Endothelial cell of umbilical vein (primary cell): ENCODE data around the gene RINL. TPM values are rescaled to one million over a fixed set of nuclear protein-coding genes. Genes with fewer than 3 reads are reported as not detected.

Source experiments
- BruUV-seq: library from RNA; stranded (reverse); fragments of 400-500 nt; replicated peaks from 2 replicates; lab custom pipeline; 2021; lab: Mats Ljungman, UMichigan
- CTCF ChIA-PET: fragments of 300-600, 350-600 bp; sonication (Branson Sonifier 250); formaldehyde crosslinking; loops from one replicate; lab custom pipeline; 2021; ENCODE audit warnings: antibody characterized with exemption, inconsistent platforms; lab: Charles Lee
- POLR2A ChIA-PET: fragments of 300-600, 350-600 bp; sonication (Branson Sonifier 250); formaldehyde crosslinking; loops from one replicate; lab custom pipeline; 2021; ENCODE audit warnings: antibody characterized with exemption, inconsistent platforms; lab: Charles Lee
- DNase-seq: peaks from one replicate; pipeline ENCODE4 v3.0.0-alpha.2; 2011; ENCODE audit warnings: low read depth, low spot score
- FAIRE-seq: peaks from 2 replicates; lab custom pipeline; 2011; peaks lifted over from hg19 to GRCh38; lab: Jason Lieb, UNC
- H2AFZ ChIP-seq: 2 replicates; pipeline ENCODE4 v1.6.0; 2012; ENCODE audit warnings: low read depth, low read length, control low read depth, inconsistent platforms
- H3K27ac ChIP-seq: 2 replicates; pipeline ENCODE4 v1.5.1; 2011; ENCODE audit warnings: low read depth, mild to moderate bottlenecking, control low read depth, low read length, moderate library complexity; ENCODE audit not compliant: insufficient read depth
- H3K27me3 ChIP-seq, 2 experiments: 2 replicates each; pipeline versions ENCODE4 v1.6.0 to v1.6.1; 2011; ENCODE audit warnings: low read length in 2 of 2, mixed read lengths in 1 of 2; ENCODE audit not compliant: control insufficient read depth in 2 of 2, insufficient read depth in 2 of 2
- H3K36me3 ChIP-seq, 2 experiments: 2 replicates in 1 of 2; 3 replicates in 1 of 2; pipeline ENCODE4 v1.5.1; 2011; ENCODE audit warnings: low read length in 2 of 2, mild to moderate bottlenecking in 1 of 2, moderate library complexity in 1 of 2; ENCODE audit not compliant: control insufficient read depth in 2 of 2, insufficient read depth in 2 of 2; ENCODE audit errors: extremely low read depth in 1 of 2
- H3K4me1 ChIP-seq: 3 replicates; pipeline ENCODE4 v1.5.1; 2011; ENCODE audit warnings: mild to moderate bottlenecking, low read length; ENCODE audit not compliant: control insufficient read depth, insufficient read depth; ENCODE audit errors: extremely low read depth
- H3K4me2 ChIP-seq: 2 replicates; pipeline ENCODE4 v1.6.1; 2011; ENCODE audit warnings: low read length, control low read depth, mixed read lengths; ENCODE audit not compliant: insufficient read depth
- H3K4me3 ChIP-seq, 3 experiments: fragments of 200-600 bp in 1 of 3; sonication (generic), shearing (Covaris generic) in 1 of 3; replicated peaks in 1 of 3; 2 replicates each; pipeline ENCODE4 v1.5.1; 2011 to 2016; ENCODE audit warnings: control low read depth in 3 of 3, low read length in 3 of 3, mild to moderate bottlenecking in 2 of 3, inconsistent platforms in 1 of 3, low read depth in 1 of 3, moderate library complexity in 1 of 3; ENCODE audit not compliant: insufficient read depth in 1 of 3
- H3K79me2 ChIP-seq: 2 replicates; pipeline ENCODE4 v1.6.0; 2012; ENCODE audit warnings: low read length, inconsistent platforms; ENCODE audit not compliant: control insufficient read depth, insufficient read depth
- H3K9ac ChIP-seq: replicated peaks from 2 replicates; pipeline ENCODE3; 2011; ENCODE audit warnings: low read length, control low read depth; ENCODE audit not compliant: insufficient read depth; ENCODE audit errors: extremely low read depth
- H3K9me1 ChIP-seq: replicated peaks from 3 replicates; pipeline ENCODE4 v1.6.0; 2011; ENCODE audit warnings: mild to moderate bottlenecking, low read length; ENCODE audit not compliant: control insufficient read depth, insufficient read depth; ENCODE audit errors: extremely low read depth
- H3K9me3 ChIP-seq: replicated peaks from 2 replicates; pipeline ENCODE4 v1.5.1; 2012; ENCODE audit warnings: low read length, inconsistent platforms; ENCODE audit not compliant: control insufficient read depth, insufficient read depth
- H4K20me1 ChIP-seq: replicated peaks from 2 replicates; pipeline ENCODE3; 2011; ENCODE audit warnings: mild to moderate bottlenecking, low read length; ENCODE audit not compliant: control insufficient read depth, insufficient read depth; ENCODE audit errors: extremely low read depth
- CTCF ChIP-seq, 2 donors: IDR thresholded peaks; 1 replicate in 1 of 2; 2 replicates in 1 of 2; pipeline ENCODE4 v1.5.1; 2011; ENCODE audit warnings: low read length in 2 of 2, mild to moderate bottlenecking in 2 of 2, moderate library complexity in 2 of 2, control low read depth in 1 of 2, inconsistent platforms in 1 of 2, low read depth in 1 of 2; ENCODE audit not compliant: insufficient read depth in 1 of 2; ENCODE audit errors: extremely low read depth in 1 of 2
- FOS ChIP-seq: IDR thresholded peaks from 2 replicates; pipeline ENCODE4 v1.6.1; 2011; ENCODE audit warnings: mild to moderate bottlenecking, low read length, moderate library complexity, borderline replicate concordance; ENCODE audit not compliant: insufficient read depth
- GATA2 ChIP-seq: IDR thresholded peaks from 2 replicates; pipeline ENCODE4 v1.7.0; 2011; ENCODE audit warnings: low read depth, mild to moderate bottlenecking, moderate library complexity, mixed read lengths, low read length; ENCODE audit not compliant: insufficient read length, insufficient read depth
- JUN ChIP-seq: IDR thresholded peaks from 2 replicates; pipeline ENCODE4 v1.6.1; 2011; ENCODE audit warnings: borderline replicate concordance, low read depth; ENCODE audit not compliant: insufficient read length, insufficient read depth
- MYC ChIP-seq: IDR thresholded peaks from one replicate; pipeline ENCODE4 v1.6.1; 2011; ENCODE audit warnings: mild to moderate bottlenecking, low read depth, low read length
- dilution Hi-C: fragments of 300-500 bp; cut with MboI; formaldehyde crosslinking; loops from one replicate; pipeline ENCODE4 v1.15.0; 2019; ENCODE audit warnings: low sequenced_read_pairs; ENCODE audit not compliant: extremely low pct_ligation_motif_present
- intact Hi-C: fragments of 100-400 bp; cut with micrococcal nuclease; formaldehyde crosslinking; loops from one replicate; pipeline ENCODE4 v1.10.0; 2022
- polyA plus RNA-seq, 4 experiments: library from polyadenylated mRNA; depleted of rRNA in 3 of 4; stranded (reverse) in 3 of 4; unstranded in 1 of 4; fragments of >200 nt; gene quantifications; 2 replicates each; pipeline versions ENCODE4 v1.2.1 to v1.2.3, GENCODE V29; 2011 to 2012; ENCODE audit warnings: missing spikeins in 1 of 4
- total RNA-seq: library from RNA; stranded (reverse); gene quantifications from 2 replicates; pipeline ENCODE4 v1.2.3, GENCODE V29; 2021

RINL gene
- total and polyA plus RNA-seq, 2 donors (not counting 3 experiments of a cell fraction or from before 2014, with no cell fraction given), result 5.3 to 10.1 TPM

GRCh38 chr19:38868551-38868950 lies 9.5 kb downstream of the RINL start:
- H3K79me2 ChIP-seq, result no peaks in the 10 kb centered on the region
- no peaks in the 10 kb centered on the region for H3K27me3 ChIP-seq
- no peak for DNase-seq
- H3K9ac ChIP-seq, result no peak overlapping the region
- intact Hi-C loops (no loop called here), dilution Hi-C loops (no loop called here)
- no peaks in the 10 kb centered on the region for H3K9me3 ChIP-seq
- no peak overlapping the region for H3K4me3 ChIP-seq
- no peak overlapping the region for H3K27ac ChIP-seq
- H3K4me2 ChIP-seq, result no peak overlapping the region
- no TSS peak for BruUV-seq
- H4K20me1 ChIP-seq, result no peaks in the 10 kb centered on the region
- ChIA-PET CTCF (interaction anchor here (0.6 to 3.8 kb wide), 9 partner anchors 11 to 99 kb away, joined by 3 to 14 read pairs (median 3); partner anchors contain the start of genes MRPS12 and SARS2), POLR2A (no interaction called here)
- H3K4me1 ChIP-seq, result peaks cover 18% of the 10 kb centered on the region
- H2AFZ ChIP-seq, result no peak overlapping the region
- no peaks in the 10 kb centered on the region for H3K9me1 ChIP-seq
- TF ChIP-seq CTCF (IDR thresholded peaks at IDR 0.05; ENCODE audit: extremely low read depth in 1 of 2, insufficient read depth in 1 of 2, low read depth in 1 of 2, low read length in 2 of 2) (no peak), JUN (no peak), FOS (no peak), MYC (no peak), GATA2 (no peak)
- FAIRE-seq, result no peak
- no peaks in the 10 kb centered on the region for H3K36me3 ChIP-seq
